PFSK-1 (cell line): Measurements from ENCODE around the gene KRTAP10-1.

Experiments
- POLR2AphosphoS5 ChIP-seq: IDR thresholded peaks from 2 replicates; pipeline ENCODE4 v1.6.1; 2012; ENCODE audit warnings: low read depth, mild to moderate bottlenecking, control low read depth, low read length, moderate library complexity
- REST ChIP-seq, 2 experiments: IDR thresholded peaks; 2 replicates each; pipeline versions ENCODE4 v1.6.1 to v1.8.0; 2011 to 2012; ENCODE audit warnings: low read depth in 2 of 2, low read length in 2 of 2, control low read depth in 1 of 2, inconsistent platforms in 1 of 2, mild to moderate bottlenecking in 1 of 2, moderate library complexity in 1 of 2; ENCODE audit not compliant: insufficient read depth in 1 of 2

GRCh38 chr21:44533891-44534627, 5.9 kb downstream of the KRTAP10-1 start:
- no peak for TF ChIP-seq POLR2AphosphoS5
- no peak for TF ChIP-seq REST (IDR thresholded peaks at IDR 0.05; ENCODE audit: insufficient read depth in 1 of 2, low read depth in 2 of 2, low read length in 2 of 2)
